Measurements from ENCODE around the gene NDUFS7.
"Not testable (repeated sequence)": the region's sequence is repeated elsewhere in the genome, so short reads cannot be mapped to it uniquely, and the experiment has no call there.

NDUFS7 gene

DNA sequence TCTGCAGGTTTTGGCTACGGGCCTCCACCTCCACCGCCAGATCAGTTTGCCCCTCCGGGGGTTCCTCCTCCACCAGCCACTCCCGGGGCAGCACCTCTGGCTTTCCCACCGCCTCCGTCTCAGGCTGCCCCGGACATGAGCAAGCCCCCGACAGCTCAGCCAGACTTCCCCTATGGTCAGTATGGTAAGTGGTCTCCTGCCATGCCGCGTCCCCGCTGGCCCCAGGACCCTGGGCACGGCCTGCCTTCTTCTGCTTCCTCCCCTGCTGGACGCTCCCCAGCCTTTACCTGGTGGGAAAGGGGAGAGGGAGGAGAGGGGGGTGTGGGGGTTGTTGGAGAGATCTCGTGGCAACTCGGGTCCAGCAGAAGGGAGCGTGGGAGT, 48.8 kb downstream of the NDUFS7 start:
- DNase-seq: no peak

DNA sequence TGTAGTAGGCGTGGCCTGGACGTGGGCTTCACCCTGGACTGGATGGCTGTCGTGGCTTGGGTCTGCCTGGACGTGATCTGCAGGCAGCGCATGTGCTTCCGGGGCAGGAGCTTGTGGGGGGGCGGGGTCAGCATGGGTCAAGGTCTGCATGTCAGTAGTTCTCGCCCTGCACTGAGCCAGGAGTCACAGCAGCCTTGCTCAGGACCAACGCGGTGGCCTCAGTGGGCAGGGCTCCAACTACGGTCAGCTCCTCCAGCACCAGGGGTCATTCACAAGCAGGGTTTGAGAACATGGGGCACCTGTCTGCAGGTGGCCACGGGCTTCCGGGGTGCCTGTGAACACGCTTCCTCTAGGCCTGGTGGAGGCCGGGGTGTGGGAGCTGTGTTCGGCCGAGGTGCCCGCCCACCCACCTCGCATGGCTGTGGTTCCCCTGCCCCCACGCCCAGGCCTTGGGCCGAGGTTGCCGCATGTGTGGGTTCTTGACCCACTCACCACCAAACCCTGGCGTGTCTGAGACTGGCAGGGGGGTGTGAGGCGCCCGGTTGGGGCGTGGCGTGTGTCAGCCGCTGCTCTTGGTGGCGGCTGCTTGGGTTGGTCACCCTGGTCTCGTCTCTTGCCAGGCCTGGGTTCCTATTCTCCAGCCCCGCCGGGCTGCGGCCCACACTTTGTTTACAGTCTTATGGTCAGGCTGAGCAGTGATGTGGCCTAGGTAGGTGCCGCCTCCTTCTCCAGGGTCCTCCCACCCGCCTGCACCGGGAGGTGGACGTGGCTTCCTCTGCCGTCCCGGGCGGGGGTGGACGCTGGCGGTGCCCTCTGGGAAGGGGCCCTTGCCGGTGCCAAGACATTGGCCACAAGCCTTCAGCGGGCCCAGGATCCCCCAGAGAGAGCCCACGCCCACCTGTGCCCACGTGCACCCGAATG, 49.7 kb downstream of the NDUFS7 start:
- Histone ChIP-seq H3K4me1 (ENCODE audit: control insufficient read depth, insufficient read depth, low read length, poor library complexity, severe bottlenecking) (peaks cover 4% of the 10 kb centered on the region), H3K27ac (ENCODE audit: insufficient read depth, low read length, poor library complexity, severe bottlenecking) (no peak overlapping the region), H3K4me3 (ENCODE audit: insufficient read depth, low read depth, low read length, poor library complexity, severe bottlenecking) (no peak overlapping the region), H3K36me3 (ENCODE audit: control insufficient read depth, insufficient read depth, low read length) (peaks cover 61% of the 10 kb centered on the region), H3K9me3 (ENCODE audit: control insufficient read depth, low read length) (no peaks in the 10 kb centered on the region), H3K27me3 (replicated peaks; ENCODE audit: control insufficient read depth, insufficient read depth, low read length, poor library complexity, severe bottlenecking) (no peaks in the 10 kb centered on the region)
- no peak for DNase-seq

More for the DNA sequence above, 48.8 kb downstream of the NDUFS7 start:
- H3K4me1 ChIP-seq (ENCODE audit: control insufficient read depth, insufficient read depth, low read length, poor library complexity, severe bottlenecking): no peaks in the 10 kb centered on the region
- no peaks in the 10 kb centered on the region for H3K27me3 ChIP-seq (replicated peaks; ENCODE audit: control insufficient read depth, insufficient read depth, low read length, poor library complexity, severe bottlenecking)
- no peaks in the 10 kb centered on the region for H3K9me3 ChIP-seq (ENCODE audit: control insufficient read depth, low read length)
- no peak overlapping the region for H3K4me3 ChIP-seq (ENCODE audit: insufficient read depth, low read depth, low read length, poor library complexity, severe bottlenecking)
- H3K27ac ChIP-seq (ENCODE audit: insufficient read depth, low read length, poor library complexity, severe bottlenecking): no peak overlapping the region
- H3K36me3 ChIP-seq (ENCODE audit: control insufficient read depth, insufficient read depth, low read length): peaks cover 67% of the 10 kb centered on the region

DNA sequence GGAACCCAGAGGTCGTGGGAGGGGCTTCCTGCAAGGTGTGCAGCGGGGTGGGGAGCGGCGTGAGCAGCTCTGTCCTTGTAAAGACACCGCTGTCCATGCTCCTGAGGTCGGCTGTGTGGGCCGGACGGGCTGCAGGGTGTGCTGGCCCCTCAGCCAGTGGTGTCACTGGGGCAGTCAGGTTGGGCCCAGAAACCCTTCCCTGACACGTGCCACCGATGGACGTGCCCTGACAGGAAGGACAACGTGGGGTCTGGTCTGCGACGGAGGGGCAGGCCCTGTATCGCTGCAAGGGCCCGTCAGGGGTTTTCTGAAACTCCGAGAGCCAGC, 50.3 kb downstream of the NDUFS7 start:
- no peaks in the 10 kb centered on the region for H3K27me3 ChIP-seq (replicated peaks; ENCODE audit: control insufficient read depth, insufficient read depth, low read length, poor library complexity, severe bottlenecking)
- no peak overlapping the region for H3K27ac ChIP-seq (ENCODE audit: insufficient read depth, low read length, poor library complexity, severe bottlenecking)
- peaks cover 5% of the 10 kb centered on the region for H3K4me1 ChIP-seq (ENCODE audit: control insufficient read depth, insufficient read depth, low read length, poor library complexity, severe bottlenecking)
- H3K36me3 ChIP-seq (ENCODE audit: control insufficient read depth, insufficient read depth, low read length): peaks cover 59% of the 10 kb centered on the region
- no peaks in the 10 kb centered on the region for H3K9me3 ChIP-seq (ENCODE audit: control insufficient read depth, low read length)
- DNase-seq: no peak
- no peak overlapping the region for H3K4me3 ChIP-seq (ENCODE audit: insufficient read depth, low read depth, low read length, poor library complexity, severe bottlenecking)

DNA sequence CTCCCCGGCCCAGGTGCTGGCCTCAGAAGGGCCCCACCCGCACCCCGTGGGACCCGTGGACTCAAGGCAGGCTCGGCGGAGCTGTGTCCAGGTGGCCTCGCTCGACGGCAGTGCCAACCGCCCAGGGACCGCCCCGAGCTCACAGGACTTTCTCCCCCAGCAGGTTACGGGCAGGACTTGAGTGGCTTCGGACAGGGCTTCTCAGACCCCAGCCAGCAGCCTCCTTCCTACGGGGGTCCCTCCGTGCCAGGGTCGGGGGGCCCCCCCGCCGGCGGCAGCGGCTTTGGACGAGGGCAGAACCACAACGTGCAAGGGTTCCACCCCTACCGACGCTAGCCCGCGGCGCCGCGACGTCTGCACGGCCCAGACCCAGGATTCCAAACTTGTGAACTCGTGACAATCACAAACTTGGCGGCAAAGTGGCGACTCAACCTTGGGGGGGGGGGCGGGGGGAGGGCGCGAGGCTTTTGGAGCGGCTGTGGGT, 50.9 kb downstream of the NDUFS7 start:
- Histone ChIP-seq H3K36me3 (ENCODE audit: control insufficient read depth, insufficient read depth, low read length) (peaks cover 55% of the 10 kb centered on the region), H3K27ac (ENCODE audit: insufficient read depth, low read length, poor library complexity, severe bottlenecking) (no peak overlapping the region), H3K9me3 (ENCODE audit: control insufficient read depth, low read length) (no peaks in the 10 kb centered on the region), H3K27me3 (replicated peaks; ENCODE audit: control insufficient read depth, insufficient read depth, low read length, poor library complexity, severe bottlenecking) (no peaks in the 10 kb centered on the region), H3K4me1 (ENCODE audit: control insufficient read depth, insufficient read depth, low read length, poor library complexity, severe bottlenecking) (peaks cover 11% of the 10 kb centered on the region), H3K4me3 (ENCODE audit: insufficient read depth, low read depth, low read length, poor library complexity, severe bottlenecking) (no peak overlapping the region)
- no peak for DNase-seq

DNA sequence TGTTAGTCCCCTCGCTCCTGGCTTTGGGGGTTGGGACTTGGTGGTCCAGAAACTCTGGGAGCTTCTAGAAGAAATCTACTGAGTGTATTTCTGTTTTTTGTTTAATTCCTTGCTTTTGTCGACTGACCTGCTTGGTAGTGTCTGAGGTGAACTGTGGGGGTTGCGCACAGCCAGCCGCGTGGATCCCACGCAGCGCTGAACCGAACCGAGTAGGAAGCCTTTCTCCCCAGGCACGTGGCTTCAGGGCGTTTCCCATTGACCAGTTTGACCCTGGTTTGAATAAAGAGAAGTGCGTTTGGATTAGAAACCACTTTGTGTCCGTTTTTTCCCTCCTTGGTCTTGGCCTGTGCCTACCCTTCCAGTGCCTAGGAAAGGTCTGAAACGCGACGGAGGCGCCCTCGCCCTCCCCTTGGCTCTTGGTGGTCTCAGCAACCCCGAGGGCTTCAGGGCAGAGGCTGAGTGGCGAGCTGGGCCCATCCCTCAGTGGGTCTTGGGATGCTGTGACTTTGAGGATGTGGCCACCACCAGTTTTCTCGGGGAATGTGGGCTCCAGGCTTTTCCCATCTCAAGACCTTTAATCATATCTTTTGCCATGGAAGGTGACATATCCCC, 51.8 kb downstream of the NDUFS7 start:
- Histone ChIP-seq H3K27me3 (replicated peaks; ENCODE audit: control insufficient read depth, insufficient read depth, low read length, poor library complexity, severe bottlenecking) (no peaks in the 10 kb centered on the region), H3K4me3 (ENCODE audit: insufficient read depth, low read depth, low read length, poor library complexity, severe bottlenecking) (no peak overlapping the region), H3K4me1 (ENCODE audit: control insufficient read depth, insufficient read depth, low read length, poor library complexity, severe bottlenecking) (peaks cover 15% of the 10 kb centered on the region), H3K36me3 (ENCODE audit: control insufficient read depth, insufficient read depth, low read length) (peaks cover 58% of the 10 kb centered on the region), H3K9me3 (ENCODE audit: control insufficient read depth, low read length) (no peaks in the 10 kb centered on the region), H3K27ac (ENCODE audit: insufficient read depth, low read length, poor library complexity, severe bottlenecking) (no peak overlapping the region)
- no peak for DNase-seq

DNA sequence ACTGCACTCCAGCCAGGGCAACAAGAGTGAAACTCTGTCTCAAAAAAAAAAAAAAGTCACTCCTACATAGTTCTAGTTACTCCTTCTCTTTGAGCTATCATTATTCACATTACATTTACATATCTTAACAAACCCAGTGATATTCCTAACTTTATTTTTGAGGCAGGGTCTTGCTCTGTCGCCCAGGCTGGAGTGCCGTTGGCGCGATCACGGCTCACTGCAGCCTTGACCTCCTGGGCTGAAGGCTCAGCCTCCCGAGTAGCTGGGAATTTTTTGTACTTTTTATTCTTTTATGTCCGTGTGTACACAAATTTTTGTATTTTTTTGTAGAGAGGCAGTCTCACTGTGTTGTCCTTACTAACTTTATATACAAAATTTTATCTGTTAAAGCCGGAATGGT, 53.9 kb downstream of the NDUFS7 start:
- DNase-seq: no peak
- H3K27ac ChIP-seq (ENCODE audit: insufficient read depth, low read length, poor library complexity, severe bottlenecking): no peak overlapping the region
- no peaks in the 10 kb centered on the region for H3K27me3 ChIP-seq (replicated peaks; ENCODE audit: control insufficient read depth, insufficient read depth, low read length, poor library complexity, severe bottlenecking)
- H3K4me1 ChIP-seq (ENCODE audit: control insufficient read depth, insufficient read depth, low read length, poor library complexity, severe bottlenecking): peaks cover 15% of the 10 kb centered on the region
- peaks cover 62% of the 10 kb centered on the region for H3K36me3 ChIP-seq (ENCODE audit: control insufficient read depth, insufficient read depth, low read length)
- H3K9me3 ChIP-seq (ENCODE audit: control insufficient read depth, low read length): no peaks in the 10 kb centered on the region
- peak overlapping the region; percentile 98 for H3K4me3 ChIP-seq (ENCODE audit: insufficient read depth, low read depth, low read length, poor library complexity, severe bottlenecking)

DNA sequence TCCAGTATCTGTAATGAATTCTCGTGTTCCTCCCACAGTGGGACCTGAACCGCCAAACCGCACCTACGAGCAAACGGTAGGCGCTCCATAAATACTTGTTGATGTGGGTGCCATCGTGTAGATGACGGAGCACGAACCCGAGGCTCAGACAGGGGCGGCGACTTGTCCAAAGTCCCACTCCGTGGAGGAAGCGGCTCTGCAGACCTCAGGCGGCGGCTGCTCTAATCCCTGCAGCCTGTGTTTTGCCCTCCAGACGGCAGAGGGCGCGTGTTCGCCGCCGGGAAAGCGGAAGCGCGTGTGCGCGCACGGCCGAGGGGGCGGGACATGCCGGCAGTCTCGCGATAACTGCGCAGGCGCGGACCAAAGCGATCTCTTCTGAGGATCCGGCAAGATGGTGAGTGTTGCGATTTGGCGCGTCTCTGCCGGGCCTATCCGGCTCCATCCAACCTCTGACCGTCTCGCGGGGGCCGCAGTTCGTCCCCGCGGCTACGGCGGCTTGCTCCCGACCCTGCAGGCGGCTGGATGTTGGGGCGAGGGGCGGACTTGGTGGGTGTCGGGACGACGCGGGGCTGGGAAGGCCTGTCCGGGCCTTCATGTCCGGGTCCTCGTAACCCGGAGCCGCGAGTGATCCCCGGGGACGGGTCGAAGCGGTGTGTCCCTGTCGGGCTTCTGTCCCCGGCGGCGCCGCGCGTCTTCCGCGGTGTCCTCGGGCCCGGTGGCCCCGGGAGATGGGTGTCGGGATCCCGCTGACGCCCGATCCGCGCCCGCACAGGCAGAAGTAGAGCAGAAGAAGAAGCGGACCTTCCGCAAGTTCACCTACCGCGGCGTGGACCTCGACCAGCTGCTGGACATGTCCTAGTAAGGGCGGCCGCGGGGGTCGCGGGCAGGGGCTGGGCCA, 54.6 kb downstream of the NDUFS7 start, which contains the start of gene RPS15:
Gene RPS15, plus strand, starts transcription at position 362 of the 898 bp plus-strand sequence. Its CDS starts 30 bp downstream, at position 392.
- Histone ChIP-seq H3K27me3 (replicated peaks; ENCODE audit: control insufficient read depth, insufficient read depth, low read length, poor library complexity, severe bottlenecking) (no peaks in the 10 kb centered on the region), H3K36me3 (ENCODE audit: control insufficient read depth, insufficient read depth, low read length) (peaks cover 55% of the 10 kb centered on the region), H3K27ac (ENCODE audit: insufficient read depth, low read length, poor library complexity, severe bottlenecking) (peak within 1 kb of the TSS; percentile 90), H3K4me1 (ENCODE audit: control insufficient read depth, insufficient read depth, low read length, poor library complexity, severe bottlenecking) (peaks cover 15% of the 10 kb centered on the region), H3K4me3 (ENCODE audit: insufficient read depth, low read depth, low read length, poor library complexity, severe bottlenecking) (peak within 1 kb of the TSS; percentile 98), H3K9me3 (ENCODE audit: control insufficient read depth, low read length) (no peaks in the 10 kb centered on the region)
- DNase-seq: peak; percentile 89 to 94 (median 93)

DNA sequence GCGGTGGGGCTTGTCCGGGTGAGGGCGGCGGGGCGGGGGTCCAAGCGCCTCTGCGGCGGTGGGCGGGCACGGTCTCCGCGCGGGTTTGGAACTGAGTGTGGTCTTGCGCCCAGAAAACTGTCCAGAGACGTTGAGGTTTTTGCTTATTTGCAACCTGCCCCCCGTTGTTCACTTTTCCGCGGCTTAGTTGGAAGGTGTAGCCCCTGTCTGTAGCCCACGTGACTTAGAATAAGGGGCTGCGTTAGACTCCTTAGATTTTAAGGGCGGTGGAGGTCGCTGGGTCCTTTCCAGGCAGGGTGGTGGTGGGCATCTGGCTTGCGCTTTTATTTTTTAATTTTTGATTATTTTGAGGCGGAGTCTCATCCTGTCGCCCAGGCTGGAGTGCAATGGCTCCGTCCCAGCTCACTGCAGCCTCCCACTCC, 55.2 kb downstream of the NDUFS7 start:
- Histone ChIP-seq H3K27me3 (replicated peaks; ENCODE audit: control insufficient read depth, insufficient read depth, low read length, poor library complexity, severe bottlenecking) (no peaks in the 10 kb centered on the region), H3K4me1 (ENCODE audit: control insufficient read depth, insufficient read depth, low read length, poor library complexity, severe bottlenecking) (peaks cover 15% of the 10 kb centered on the region), H3K9me3 (ENCODE audit: control insufficient read depth, low read length) (no peaks in the 10 kb centered on the region), H3K36me3 (ENCODE audit: control insufficient read depth, insufficient read depth, low read length) (peaks cover 48% of the 10 kb centered on the region), H3K4me3 (ENCODE audit: insufficient read depth, low read depth, low read length, poor library complexity, severe bottlenecking) (peak overlapping the region; percentile 98), H3K27ac (ENCODE audit: insufficient read depth, low read length, poor library complexity, severe bottlenecking) (peak overlapping the region; percentile 90)
- DNase-seq: no peak

DNA sequence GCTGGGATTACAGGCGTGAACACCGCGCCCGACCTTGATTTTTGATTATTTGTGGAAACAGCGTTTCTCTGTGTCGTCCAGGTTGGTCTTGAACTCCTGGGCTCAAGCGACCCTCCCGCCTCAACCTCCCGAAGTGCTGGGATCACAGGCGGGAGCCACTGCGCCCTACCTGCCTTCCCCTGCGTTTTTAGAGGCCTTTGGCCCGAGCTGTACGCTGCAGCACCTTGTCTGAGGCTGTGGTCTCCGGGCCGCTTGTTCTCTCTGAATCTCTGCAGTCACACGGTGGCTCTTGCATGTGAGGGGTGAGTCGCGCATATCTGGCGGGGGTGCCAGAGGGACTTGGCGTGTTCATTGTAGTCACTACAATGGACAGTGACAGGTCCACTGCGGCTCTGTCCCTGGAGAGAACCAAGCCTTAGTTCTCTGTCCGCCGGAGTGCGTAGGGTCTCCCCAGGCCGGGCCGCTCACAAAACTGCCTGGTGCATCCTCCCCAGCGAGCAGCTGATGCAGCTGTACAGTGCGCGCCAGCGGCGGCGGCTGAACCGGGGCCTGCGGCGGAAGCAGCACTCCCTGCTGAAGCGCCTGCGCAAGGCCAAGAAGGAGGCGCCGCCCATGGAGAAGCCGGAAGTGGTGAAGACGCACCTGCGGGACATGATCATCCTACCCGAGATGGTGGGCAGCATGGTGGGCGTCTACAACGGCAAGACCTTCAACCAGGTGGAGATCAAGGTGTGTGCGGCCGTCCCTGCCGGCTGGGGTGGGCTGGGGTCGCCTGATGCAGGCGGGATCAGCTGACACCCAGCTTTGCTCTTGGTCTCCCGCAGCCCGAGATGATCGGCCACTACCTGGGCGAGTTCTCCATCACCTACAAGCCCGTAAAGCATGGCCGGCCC, 56.1 kb downstream of the NDUFS7 start:
- H3K27me3 ChIP-seq (replicated peaks; ENCODE audit: control insufficient read depth, insufficient read depth, low read length, poor library complexity, severe bottlenecking); H3K27ac ChIP-seq (ENCODE audit: insufficient read depth, low read length, poor library complexity, severe bottlenecking); DNase-seq; H3K9me3 ChIP-seq (ENCODE audit: control insufficient read depth, low read length): not testable (repeated sequence)
- Histone ChIP-seq H3K36me3 (ENCODE audit: control insufficient read depth, insufficient read depth, low read length) (peaks cover 40% of the 10 kb centered on the region), H3K4me1 (ENCODE audit: control insufficient read depth, insufficient read depth, low read length, poor library complexity, severe bottlenecking) (peaks cover 17% of the 10 kb centered on the region), H3K4me3 (ENCODE audit: insufficient read depth, low read depth, low read length, poor library complexity, severe bottlenecking) (peak overlapping the region; percentile 98)
